NB4 (cell line): ENCODE measurements around the gene ARHGAP29.

Experiments
- CTCF ChIP-seq: IDR thresholded peaks from one replicate; pipeline ENCODE4 v1.5.1; 2012; ENCODE audit warnings: low read depth, low read length
- MAX ChIP-seq: IDR thresholded peaks from 2 replicates; pipeline ENCODE4 v1.6.1; 2011; ENCODE audit warnings: low read depth, low read length
- MYC ChIP-seq: IDR thresholded peaks from 2 replicates; pipeline ENCODE4 v1.6.1; 2011; ENCODE audit warnings: low read depth, low read length
- POLR2A ChIP-seq: IDR thresholded peaks from 2 replicates; pipeline ENCODE4 v1.6.1; 2011; ENCODE audit warnings: mild to moderate bottlenecking; ENCODE audit not compliant: insufficient read length; ENCODE audit errors: extremely low read depth

DNA sequence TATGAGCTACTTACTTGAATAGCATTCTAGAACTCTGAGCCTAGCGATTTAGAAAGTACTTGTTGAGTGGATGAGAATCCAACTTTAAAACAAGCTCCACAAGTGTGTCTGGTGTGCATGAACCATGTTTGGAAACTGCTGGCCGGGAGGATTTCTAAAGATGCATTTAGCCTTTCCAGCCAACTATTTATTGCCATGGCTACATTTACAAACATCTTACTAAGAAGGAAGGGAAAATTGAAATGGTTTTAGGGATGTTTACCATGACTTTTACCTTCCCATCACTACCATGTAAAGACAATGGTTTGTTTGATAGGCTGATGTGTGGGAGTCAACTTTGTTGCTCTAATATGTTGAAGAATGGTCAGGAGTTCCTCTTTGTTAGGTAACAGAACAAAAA is 37.7 kb upstream of the ARHGAP29 start:
- no peak for TF ChIP-seq CTCF
- TF ChIP-seq POLR2A: no peak
- TF ChIP-seq MYC: no peak
- no peak for TF ChIP-seq MAX
